Activated CD4-positive, CD25-positive, alpha-beta regulatory T cell treated with anti-CD3 and anti-CD28 coated beads, Interleukin-2, amount 50 U/mL, for 72 hours (primary cell): Measurements from ENCODE around the gene SNX20.

Experiments
- DNase-seq: peaks from one replicate; pipeline ENCODE4 v3.0.0; 2021

Gene SNX20

GRCh38 chr16:50681021-50681885 is at the start of gene SNX20:
Gene SNX20 (minus strand): TSS chr16:50681312. CDS start chr16:50677526, 3,786 bp downstream.
- peak; percentile 63 for DNase-seq

DNA sequence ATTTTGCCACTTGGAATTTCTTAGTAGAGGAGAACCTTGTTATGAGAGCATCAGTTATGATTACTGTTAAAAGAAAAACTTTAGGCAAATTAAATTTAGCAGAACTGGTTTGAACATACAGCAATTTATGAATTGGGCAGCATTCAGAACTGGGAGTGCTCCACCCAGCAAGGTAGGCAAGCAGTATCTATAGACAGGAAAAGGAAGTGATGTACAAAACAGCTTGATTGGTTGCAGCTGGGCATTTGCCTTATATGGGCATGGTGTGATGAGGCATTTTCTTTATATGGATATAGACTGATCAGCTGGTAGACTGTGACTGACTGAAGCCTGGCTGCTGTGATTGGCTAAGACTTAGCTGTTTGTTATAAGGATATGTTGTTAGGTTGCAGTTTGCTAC is 43.2 kb upstream of the SNX20 start:
- DNase-seq = no peak

- DNase-seq = no peak
Observed at GRCh38 chr16:50722960-50723359, 41.8 kb upstream of the SNX20 start.

DNA sequence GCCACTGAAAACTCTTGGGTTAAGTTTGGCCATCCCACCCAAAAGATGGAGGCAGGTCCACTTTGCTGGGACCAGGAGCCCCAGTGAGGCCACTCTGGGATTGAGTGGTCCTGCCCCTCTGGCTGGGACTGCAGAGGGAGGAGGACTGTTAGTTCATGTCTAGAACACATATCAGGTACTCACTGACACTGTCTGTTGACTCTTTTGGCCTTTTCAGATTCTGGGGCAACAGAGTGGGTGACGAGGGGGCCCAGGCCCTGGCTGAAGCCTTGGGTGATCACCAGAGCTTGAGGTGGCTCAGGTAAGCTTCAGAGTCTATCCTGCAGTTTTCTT is 41.3 kb upstream of the SNX20 start:
- no peak for DNase-seq

- no peak for DNase-seq
Observed at GRCh38 chr16:50721549-50722404, 40.7 kb upstream of the SNX20 start.

DNA sequence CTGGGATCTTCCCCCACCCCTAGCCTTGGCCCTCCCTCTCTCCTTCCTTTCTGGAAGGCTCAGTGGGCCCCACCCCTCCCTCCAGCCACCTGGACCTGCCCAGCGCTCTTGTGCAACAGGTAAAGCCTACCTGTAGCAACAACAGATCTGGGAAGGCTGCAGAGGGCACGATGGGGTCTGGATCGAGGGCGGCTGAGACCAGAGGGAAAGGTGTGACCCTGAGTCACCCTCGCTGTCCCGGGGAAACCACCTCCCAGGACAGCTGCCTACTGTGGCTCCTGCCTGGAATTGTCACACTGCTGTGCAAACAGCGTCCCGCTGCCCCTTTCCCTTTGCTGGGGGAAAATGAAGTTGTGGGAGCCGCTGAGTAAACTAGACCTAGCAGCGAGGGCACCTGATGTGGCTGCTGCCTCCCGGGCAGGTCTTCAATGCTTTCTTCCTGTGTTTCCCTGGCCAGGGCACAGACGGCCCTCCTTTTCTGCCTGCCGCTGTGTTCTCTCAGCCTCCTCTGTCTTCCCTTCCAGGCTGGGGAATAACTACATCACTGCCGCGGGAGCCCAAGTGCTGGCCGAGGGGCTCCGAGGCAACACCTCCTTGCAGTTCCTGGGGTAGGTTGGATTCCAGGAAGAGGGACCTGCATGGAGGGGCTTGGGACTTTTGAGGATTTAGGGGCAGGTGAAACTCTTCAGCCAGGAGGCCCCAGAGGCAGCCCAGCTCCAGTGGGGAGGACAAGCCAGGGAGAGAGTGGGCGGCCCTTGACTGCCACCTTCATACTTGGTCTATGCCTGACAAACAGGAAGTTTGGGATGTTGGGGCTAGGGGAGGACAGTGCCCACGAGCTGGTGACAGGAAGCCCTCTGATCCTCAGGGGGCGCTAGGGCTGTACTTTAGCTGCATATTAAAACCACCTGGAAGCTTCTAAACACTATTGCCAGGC is 38.6 kb upstream of the SNX20 start:
- DNase-seq = no peak

DNA sequence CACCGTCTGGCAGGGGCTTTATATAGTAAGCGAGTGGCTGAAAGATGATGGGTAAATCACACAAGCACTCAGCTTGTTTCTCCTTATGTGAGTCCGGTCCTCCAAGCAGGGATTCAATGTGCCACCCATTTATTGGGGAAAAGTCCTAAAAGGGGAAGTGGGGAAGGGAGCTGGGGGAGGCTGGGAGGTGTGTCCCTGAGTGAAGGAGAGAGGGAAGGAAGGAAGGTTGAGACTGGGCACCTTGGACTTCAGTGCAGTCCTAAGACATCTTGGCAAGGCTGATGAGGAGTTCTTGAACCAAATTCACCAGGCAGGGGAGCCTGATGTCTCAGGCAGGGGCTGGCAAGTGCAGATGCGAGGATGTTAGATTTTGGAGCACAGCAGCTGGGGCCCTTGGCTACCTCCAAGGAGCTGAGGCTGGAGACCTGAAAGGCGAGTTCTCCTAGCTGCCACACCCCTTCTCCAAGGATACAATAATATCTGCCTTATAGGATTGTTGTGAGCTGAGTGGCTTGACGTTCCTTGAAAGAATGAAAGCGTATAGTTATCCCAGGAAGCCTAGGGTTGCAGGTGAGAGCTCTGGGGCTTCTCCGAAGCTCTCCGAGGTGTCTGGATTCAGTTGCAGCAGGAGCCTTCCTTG is 37.8 kb upstream of the SNX20 start:
- no peak for DNase-seq

GRCh38 chr16:50718061-50718760 is 37.1 kb upstream of the SNX20 start:
- DNase-seq = no peak

- DNase-seq = no peak
Observed at GRCh38 chr16:50717494-50717893, 36.4 kb upstream of the SNX20 start.

DNA sequence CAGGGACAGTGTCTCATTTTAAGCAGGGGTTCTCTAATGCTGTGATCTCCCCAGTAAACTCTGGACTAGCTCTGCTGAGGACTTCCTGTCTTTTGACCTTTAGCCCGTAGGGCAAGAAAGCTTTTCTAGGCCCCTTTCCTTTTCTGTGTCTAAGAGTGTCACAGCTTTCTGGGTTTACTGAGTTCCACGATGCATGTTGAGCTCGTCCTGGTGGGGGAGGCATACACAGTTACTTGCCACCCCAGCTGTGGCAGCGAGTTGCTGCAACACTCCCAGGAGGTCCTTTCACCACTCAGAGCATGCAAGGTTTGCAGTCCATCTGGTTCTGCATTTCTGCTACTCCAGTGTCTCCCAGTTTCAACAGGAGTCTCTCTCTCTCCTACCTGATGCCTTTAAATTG is 36.0 kb upstream of the SNX20 start:
- no peak for DNase-seq

- DNase-seq = no peak
Observed at GRCh38 chr16:50712956-50713355, 31.8 kb upstream of the SNX20 start.

GRCh38 chr16:50712560-50712898 is 31.4 kb upstream of the SNX20 start:
- no peak for DNase-seq

DNA sequence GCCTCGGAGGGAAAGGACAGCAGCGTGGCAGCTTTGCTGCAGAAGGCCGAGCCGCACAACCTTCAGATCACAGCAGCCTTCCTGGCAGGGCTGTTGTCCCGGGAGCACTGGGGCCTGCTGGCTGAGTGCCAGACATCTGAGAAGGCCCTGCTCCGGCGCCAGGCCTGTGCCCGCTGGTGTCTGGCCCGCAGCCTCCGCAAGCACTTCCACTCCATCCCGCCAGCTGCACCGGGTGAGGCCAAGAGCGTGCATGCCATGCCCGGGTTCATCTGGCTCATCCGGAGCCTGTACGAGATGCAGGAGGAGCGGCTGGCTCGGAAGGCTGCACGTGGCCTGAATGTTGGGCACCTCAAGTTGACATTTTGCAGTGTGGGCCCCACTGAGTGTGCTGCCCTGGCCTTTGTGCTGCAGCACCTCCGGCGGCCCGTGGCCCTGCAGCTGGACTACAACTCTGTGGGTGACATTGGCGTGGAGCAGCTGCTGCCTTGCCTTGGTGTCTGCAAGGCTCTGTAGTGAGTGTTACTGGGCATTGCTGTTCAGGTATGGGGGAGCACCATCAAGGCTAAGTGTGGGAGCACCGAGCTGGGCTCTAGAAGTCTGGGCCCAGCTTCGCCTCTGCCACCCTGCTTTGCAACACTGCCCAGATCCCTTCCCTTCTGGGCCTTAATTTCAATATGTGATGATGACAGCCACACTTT is 30.9 kb upstream of the SNX20 start:
- DNase-seq = no peak

- no peak for DNase-seq
Observed at GRCh38 chr16:50711040-50711439, 29.9 kb upstream of the SNX20 start.

DNA sequence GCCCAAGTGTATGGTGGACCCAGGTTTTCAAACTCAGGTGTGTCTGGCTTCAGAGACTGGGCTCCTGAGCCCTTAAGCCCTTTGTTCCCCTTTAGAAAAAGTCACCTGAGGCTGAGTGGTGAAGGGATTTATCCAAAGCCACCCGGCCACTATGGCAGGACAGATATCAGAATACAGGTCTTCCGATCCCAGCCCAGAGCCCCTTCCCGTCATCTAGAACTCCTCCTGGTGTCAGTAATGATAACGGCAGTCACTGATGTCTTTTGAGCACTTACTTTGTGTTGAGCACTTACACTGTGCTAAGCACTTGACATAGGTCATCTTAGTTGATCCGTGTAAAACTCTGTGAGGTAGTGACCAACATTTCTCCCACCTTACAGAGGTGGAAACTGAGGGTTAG is 28.9 kb upstream of the SNX20 start:
- no peak for DNase-seq

DNA sequence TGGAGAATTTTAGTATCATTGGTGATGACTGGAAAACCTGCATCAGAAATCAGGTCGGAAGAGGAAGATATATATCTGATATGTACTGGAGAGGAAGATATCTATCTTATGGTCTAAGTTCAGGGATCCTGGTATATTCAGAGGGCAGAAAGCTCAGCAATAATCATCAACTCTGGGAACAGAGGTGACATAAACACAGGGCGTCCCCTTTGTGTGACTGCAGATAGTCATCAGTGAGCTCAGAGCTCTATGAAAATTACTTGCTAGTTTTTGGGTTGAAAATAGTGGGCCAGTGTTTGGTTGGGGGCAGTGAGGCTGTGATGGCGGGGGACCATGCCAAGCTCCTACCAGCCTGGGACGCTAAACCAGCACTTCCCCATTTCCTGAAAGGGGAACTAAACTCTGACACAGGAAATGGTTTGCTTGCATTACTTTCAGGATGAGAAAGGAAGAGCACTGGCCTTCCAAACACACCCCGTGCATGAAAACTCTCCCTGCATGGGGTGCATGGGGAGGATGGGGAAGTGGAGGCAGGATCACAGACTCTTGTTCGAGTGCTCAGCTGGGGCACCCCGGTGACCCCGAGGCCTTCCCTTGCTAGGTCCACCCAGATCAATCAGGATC is 28.1 kb upstream of the SNX20 start:
- no peak for DNase-seq

DNA sequence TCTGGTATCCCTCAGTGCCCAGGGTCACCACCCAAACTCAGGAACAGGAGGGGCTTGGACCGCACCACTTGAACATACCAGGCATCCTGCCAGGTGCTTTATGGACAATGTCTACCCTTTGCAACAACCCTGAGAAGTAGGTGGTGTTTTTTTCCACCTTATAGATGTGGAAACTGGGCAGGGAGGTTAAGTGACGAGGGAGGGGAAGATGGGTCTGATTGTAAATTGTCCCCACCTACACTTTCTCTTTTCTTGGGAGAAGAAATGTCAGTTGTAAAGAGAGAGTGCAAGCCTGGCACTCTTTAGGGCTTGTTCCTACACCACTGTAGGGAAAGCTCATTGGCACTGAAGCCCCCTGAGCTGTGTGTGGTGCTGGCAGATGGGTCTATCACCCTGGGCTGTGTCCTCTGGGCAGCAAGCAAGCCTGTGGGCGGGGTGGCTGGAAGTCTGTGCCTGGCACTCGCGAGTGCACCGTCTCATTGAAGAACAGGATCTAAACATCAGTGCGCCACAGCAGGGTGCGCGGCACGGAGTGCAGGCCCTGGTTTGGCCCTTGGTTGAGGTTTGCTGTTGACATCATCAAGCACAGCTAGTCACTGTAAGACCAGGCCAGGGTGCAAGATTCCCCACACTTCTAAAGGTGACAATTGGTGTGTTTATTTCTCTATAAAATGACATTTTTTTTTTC is 27.4 kb upstream of the SNX20 start:
- DNase-seq = no peak

DNA sequence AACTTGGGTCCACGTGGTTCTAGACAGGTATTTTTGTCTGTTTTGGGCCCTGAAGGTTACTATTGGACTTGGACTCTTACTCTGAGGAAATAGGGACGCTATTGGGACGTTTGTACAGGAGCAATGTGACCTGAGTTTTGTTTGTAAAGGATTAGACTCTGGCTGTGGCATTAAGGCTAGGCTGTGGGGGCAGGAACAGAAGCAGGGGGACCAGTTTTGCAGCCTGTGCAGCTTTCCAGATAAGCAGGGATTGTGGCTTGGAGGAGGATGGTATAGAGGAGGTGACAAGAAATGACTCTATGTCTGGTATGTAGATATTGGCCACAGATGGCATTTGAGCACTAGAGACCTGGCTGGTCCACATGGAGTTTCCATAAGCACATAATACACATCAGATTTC is 25.1 kb upstream of the SNX20 start:
- DNase-seq = no peak

DNA sequence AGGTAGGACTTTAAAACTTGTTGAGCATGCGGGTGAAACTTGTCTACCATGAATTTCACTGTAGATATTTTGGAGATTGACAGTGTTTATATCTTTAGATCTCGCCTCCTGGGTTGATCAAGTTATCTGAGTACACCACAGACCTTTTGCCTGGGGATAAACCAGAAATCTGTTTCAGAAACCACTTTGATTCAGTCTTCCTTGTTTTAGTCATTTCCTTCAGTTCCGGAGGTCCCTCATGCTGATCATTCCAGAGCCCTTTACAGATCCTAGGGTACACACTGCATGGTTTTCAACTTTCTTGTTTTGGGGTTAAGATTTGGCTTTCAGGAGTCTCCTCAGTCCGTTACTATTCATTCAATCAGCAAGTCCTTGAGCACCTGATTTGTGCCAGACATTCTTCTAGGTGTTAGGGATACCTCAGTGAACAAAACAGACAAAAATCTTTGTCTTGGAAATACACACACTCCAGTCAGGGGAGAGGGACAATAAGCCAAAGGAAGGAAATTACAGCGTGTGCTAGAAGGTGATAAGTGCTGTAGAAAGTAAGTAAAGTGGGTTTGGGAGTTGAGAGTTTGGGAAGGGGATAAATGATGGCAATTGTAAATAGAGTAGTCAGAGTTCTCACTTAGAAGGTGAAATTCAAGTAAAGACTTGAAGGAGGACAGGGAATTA is 24.5 kb upstream of the SNX20 start:
- no peak for DNase-seq

DNA sequence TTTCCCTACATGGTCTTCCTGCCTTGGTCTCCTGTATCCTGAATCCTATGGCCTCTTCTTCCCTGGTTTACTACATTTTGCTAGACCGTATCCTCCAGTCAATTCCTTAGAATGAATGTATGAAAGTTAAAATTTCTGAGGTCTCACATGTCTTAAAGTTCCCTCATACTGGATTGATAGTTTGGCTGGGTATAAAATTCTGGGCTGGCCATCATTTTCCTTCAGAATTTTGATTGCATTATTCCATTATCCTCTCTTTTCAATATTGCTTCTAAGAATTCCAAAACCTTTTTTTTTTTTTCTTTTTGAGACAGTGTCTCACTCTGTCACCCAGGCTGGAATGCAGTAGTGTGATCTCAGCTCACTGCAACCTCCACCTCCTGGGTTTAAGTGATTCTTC is 23.1 kb upstream of the SNX20 start:
- DNase-seq = no peak
